ENCODE measurements around the gene ACVR2B. TPM values are rescaled to one million over a fixed set of nuclear protein-coding genes. Genes with fewer than 3 reads are reported as not detected.

The ACVR2B gene
- total and polyA plus RNA-seq, 5 donors: 1.7 to 6.2 (median 5.2) TPM

- WGBS: 95% methylated on average over 2 of the region's 2 CpGs
- intact Hi-C loops (cut with DNase I): loop anchor here in 2 of 4 donors (10.0 kb wide), 2 partner anchors 165 to 375 kb away; no protein-coding TSS in a partner anchor
Measured at GRCh38 chr3:38489766-38490165, 36.1 kb downstream of the ACVR2B start.

GRCh38 chr3:38490281-38491030 is 36.8 kb downstream of the ACVR2B start:
- Histone ChIP-seq H3K27me3 (ENCODE audit: control insufficient read depth, insufficient read depth) (no peaks in the 10 kb centered on the region), H3K27ac (ENCODE audit: low read length) (no peak overlapping the region), H3K9me3 (ENCODE audit: control insufficient read depth, low read length) (no peaks in the 10 kb centered on the region), H3K4me3 (ENCODE audit: low read length) (no peak overlapping the region), H3K4me1 (ENCODE audit: control insufficient read depth, insufficient read depth, low read length) (no peaks in the 10 kb centered on the region)
- 84% methylated on average over 11 of the region's 11 CpGs for WGBS
- ATAC-seq (no peak), DNase-seq (no peak)
- intact Hi-C loops (cut with DNase I): loop anchor here in 1 of 4 donors (10.0 kb wide), 1 partner anchor 164 kb away; no protein-coding TSS in a partner anchor

More at GRCh38 chr3:38489766-38490165, 36.1 kb downstream of the ACVR2B start:
- no peak overlapping the region for H3K27ac ChIP-seq (ENCODE audit: low read length)
- ATAC-seq (no peak), DNase-seq (no peak)
- no peaks in the 10 kb centered on the region for H3K4me1 ChIP-seq (ENCODE audit: control insufficient read depth, insufficient read depth, low read length)
- no peak overlapping the region for H3K4me3 ChIP-seq (ENCODE audit: low read length)
- no peaks in the 10 kb centered on the region for H3K27me3 ChIP-seq (ENCODE audit: control insufficient read depth, insufficient read depth)
- H3K9me3 ChIP-seq (ENCODE audit: control insufficient read depth, low read length): no peaks in the 10 kb centered on the region

DNA sequence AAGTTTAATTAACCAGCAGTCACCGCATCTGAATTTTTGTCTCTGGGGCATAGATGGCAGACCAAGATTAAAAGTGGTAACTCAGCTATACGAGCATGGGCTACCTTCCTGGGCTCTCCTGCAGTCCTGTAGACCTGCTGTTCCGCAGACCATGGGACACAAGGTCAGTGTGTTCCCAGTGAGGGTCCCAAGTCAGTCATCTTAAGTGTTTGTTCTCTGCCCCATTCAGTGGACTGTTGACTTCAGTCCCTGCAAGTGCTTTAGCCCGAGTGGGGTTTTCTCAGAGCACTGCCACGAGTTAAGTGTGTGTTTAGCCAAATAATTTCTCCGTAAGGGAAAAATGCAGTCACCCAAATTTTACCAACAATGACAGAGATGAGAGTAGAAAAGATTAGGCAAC is 37.5 kb downstream of the ACVR2B start:
- Histone ChIP-seq H3K27me3 (ENCODE audit: control insufficient read depth, insufficient read depth) (no peaks in the 10 kb centered on the region), H3K9me3 (ENCODE audit: control insufficient read depth, low read length) (no peaks in the 10 kb centered on the region), H3K27ac (ENCODE audit: low read length) (no peak overlapping the region), H3K4me1 (ENCODE audit: control insufficient read depth, insufficient read depth, low read length) (no peaks in the 10 kb centered on the region), H3K4me3 (ENCODE audit: low read length) (no peak overlapping the region)
- DNase-seq (no peak), ATAC-seq (no peak)
- 89% methylated on average over 6 of the region's 6 CpGs for WGBS
- intact Hi-C loops (cut with DNase I): loop anchor here in 1 of 4 donors (10.0 kb wide), 1 partner anchor 164 kb away; no protein-coding TSS in a partner anchor

DNA sequence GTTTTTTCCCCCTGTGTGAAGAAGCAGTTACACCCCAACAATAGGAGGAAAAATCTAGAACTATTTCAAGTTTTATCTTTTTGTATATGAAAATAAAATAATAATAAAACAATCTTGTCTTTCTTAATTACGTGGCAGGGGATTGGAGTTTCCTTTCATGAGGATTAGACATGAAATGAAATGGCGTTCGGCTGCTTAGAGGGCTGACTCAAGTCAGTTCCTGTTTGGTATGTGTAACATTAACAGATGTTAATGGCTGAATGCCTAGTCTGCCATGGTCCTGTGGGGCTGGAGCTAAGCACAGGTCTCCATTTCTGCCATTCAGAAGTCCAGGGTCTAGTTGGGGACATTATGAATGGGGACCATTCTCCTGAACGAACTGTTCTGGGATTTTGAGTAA is 39.3 kb downstream of the ACVR2B start:
- DNase-seq (no peak), ATAC-seq (no peak)
- intact Hi-C loops (cut with DNase I): loop anchor here in 1 of 4 donors (10.0 kb wide), 1 partner anchor 162 kb away; no protein-coding TSS in a partner anchor
- WGBS: 69% methylated on average over 4 of the region's 4 CpGs
- Histone ChIP-seq H3K27me3 (ENCODE audit: control insufficient read depth, insufficient read depth) (no peaks in the 10 kb centered on the region), H3K27ac (ENCODE audit: low read length) (no peak overlapping the region), H3K4me1 (ENCODE audit: control insufficient read depth, insufficient read depth, low read length) (no peaks in the 10 kb centered on the region), H3K9me3 (ENCODE audit: control insufficient read depth, low read length) (no peaks in the 10 kb centered on the region), H3K4me3 (ENCODE audit: low read length) (no peak overlapping the region)

DNA sequence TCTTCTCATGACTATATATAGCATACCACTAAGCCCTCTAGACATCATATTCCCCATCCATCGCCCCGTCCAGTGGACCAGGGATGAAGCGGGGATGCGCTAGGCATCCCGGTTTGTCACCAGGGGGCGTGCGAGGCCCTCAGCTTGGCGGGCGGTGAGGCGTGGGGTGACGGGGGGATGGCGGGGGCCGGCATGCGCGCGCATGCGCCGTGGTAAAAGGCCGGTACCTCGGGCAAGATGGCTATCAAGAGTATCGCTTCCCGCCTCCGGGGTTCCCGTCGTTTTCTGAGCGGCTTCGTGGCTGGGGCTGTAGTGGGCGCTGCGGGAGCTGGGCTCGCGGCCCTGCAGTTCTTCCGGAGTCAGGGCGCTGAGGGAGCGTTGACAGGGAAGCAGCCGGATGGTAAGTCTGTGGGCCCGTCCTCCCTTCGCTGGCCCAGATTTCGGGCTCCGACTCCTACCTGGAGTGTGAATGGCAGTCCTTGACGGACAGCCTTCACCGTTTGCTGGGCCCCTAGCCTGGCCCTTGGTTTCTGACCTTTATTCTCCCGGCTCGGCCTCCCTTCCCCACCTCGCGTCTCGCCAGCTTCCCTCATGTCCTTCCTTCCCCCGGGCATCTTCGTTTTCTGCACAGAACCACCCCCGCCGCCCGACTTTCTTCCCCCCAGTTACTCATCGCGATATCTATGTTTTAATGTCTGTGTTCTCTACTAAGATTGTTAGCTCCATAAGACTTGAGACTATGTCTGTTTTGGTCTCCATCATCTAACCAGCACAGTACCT is 42.6 kb downstream of the ACVR2B start, which contains the start of gene EXOG:
TSS of gene EXOG (plus strand) at position 210 of the 780 bp plus-strand sequence. CDS start at position 238, 28 bp downstream.
- Histone ChIP-seq H3K4me3 (ENCODE audit: low read length) (peak within 1 kb of the TSS; percentile 82), H3K4me1 (ENCODE audit: control insufficient read depth, insufficient read depth, low read length) (no peaks in the 10 kb centered on the region), H3K9me3 (ENCODE audit: control insufficient read depth, low read length) (no peaks in the 10 kb centered on the region), H3K27me3 (ENCODE audit: control insufficient read depth, insufficient read depth) (no peaks in the 10 kb centered on the region), H3K27ac (ENCODE audit: low read length) (peak within 1 kb of the TSS; percentile 76)
- intact Hi-C loops (cut with DNase I): loop anchor here in 2 of 4 donors (5.0 to 10.0 kb wide), 2 partner anchors 156 to 158 kb away; no protein-coding TSS in a partner anchor
- DNase-seq (peak; percentile 96 to 98 (median 96)), ATAC-seq (peak; percentile 95 to 96)
- WGBS: under 1% methylated on average over 53 of the region's 53 CpGs

DNA sequence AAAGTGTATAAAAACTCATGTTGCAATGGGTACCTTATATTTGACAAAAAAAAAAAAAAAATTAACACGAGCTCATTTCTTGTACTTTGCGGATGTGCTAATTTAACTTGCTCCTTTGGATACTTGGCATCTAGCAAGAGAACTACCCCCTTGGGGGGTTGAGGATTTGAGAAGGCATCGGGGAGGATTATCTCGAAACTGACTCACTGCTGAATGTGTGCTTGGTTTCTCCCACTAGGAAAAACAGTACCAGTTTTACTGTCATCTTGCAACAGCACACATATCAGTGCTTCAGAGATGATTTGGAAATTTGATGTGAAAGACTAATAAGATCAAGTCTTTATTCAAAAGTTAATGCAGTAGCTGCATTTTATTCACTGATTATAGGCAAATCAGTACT is 43.3 kb downstream of the ACVR2B start:
- intact Hi-C loops (cut with DNase I): loop anchor here in 2 of 4 donors (5.0 to 10.0 kb wide), 2 partner anchors 155 to 158 kb away; no protein-coding TSS in a partner anchor
- Histone ChIP-seq H3K4me1 (ENCODE audit: control insufficient read depth, insufficient read depth, low read length) (no peaks in the 10 kb centered on the region), H3K27ac (ENCODE audit: low read length) (no peak overlapping the region), H3K4me3 (ENCODE audit: low read length) (peak overlapping the region; percentile 82), H3K27me3 (ENCODE audit: control insufficient read depth, insufficient read depth) (no peaks in the 10 kb centered on the region), H3K9me3 (ENCODE audit: control insufficient read depth, low read length) (no peaks in the 10 kb centered on the region)
- DNase-seq: no peak
- 27% methylated on average over 4 of the region's 4 CpGs for WGBS
- ATAC-seq: no peak

GRCh38 chr3:38500688-38501417 is 47.2 kb downstream of the ACVR2B start:
- H3K27me3 ChIP-seq (ENCODE audit: control insufficient read depth, insufficient read depth): no peaks in the 10 kb centered on the region
- peak in 1 of 2 donors; percentile 41 for ATAC-seq
- H3K4me1 ChIP-seq (ENCODE audit: control insufficient read depth, insufficient read depth, low read length): no peaks in the 10 kb centered on the region
- DNase-seq: no peak
- 54% methylated on average over 2 of the region's 2 CpGs for WGBS
- intact Hi-C loops (cut with DNase I): no loop called here
- H3K4me3 ChIP-seq (ENCODE audit: low read length): no peak overlapping the region
- no peaks in the 10 kb centered on the region for H3K9me3 ChIP-seq (ENCODE audit: control insufficient read depth, low read length)
- H3K27ac ChIP-seq (ENCODE audit: low read length): peak overlapping the region; percentile 92

GRCh38 chr3:38507120-38507519 is 53.4 kb downstream of the ACVR2B start:
- Histone ChIP-seq H3K4me1 (ENCODE audit: control insufficient read depth, insufficient read depth, low read length) (no peaks in the 10 kb centered on the region), H3K9me3 (ENCODE audit: control insufficient read depth, low read length) (no peaks in the 10 kb centered on the region), H3K27ac (ENCODE audit: low read length) (no peak overlapping the region), H3K27me3 (ENCODE audit: control insufficient read depth, insufficient read depth) (no peaks in the 10 kb centered on the region), H3K4me3 (ENCODE audit: low read length) (no peak overlapping the region)
- 91% methylated on average over 2 of the region's 2 CpGs for WGBS
- intact Hi-C loops (cut with DNase I): no loop called here
- ATAC-seq (no peak), DNase-seq (no peak)

- WGBS: 89% methylated on average over 2 of the region's 2 CpGs
- DNase-seq: no peak
- Histone ChIP-seq H3K4me1 (ENCODE audit: control insufficient read depth, insufficient read depth, low read length) (no peaks in the 10 kb centered on the region), H3K4me3 (ENCODE audit: low read length) (no peak overlapping the region), H3K9me3 (ENCODE audit: control insufficient read depth, low read length) (no peaks in the 10 kb centered on the region), H3K27me3 (ENCODE audit: control insufficient read depth, insufficient read depth) (no peaks in the 10 kb centered on the region), H3K27ac (ENCODE audit: low read length) (no peak overlapping the region)
- intact Hi-C loops (cut with DNase I): no loop called here
- no peak for ATAC-seq
Measured at GRCh38 chr3:38509732-38510131, 56.0 kb downstream of the ACVR2B start.

DNA sequence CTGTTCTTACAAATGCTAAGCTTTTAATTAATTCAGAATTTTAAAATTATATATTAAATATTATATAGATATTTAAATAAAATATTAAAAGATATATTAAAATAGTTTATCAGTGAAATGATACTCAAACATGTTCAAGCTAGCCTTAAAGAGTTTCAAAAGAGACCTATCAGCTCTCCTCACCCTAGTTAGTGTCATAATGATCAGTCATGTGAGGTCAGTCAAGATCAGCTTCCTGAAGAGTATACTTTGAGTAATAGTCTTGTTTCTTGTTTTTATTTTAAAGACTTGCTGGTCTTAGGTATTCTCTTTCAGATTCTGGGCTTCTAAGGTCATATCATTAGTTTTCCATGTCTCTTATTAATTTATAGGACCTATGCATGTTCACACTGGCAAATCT is 56.9 kb downstream of the ACVR2B start:
- Histone ChIP-seq H3K4me3 (ENCODE audit: low read length) (no peak overlapping the region), H3K27ac (ENCODE audit: low read length) (no peak overlapping the region), H3K9me3 (ENCODE audit: control insufficient read depth, low read length) (no peaks in the 10 kb centered on the region), H3K27me3 (ENCODE audit: control insufficient read depth, insufficient read depth) (no peaks in the 10 kb centered on the region), H3K4me1 (ENCODE audit: control insufficient read depth, insufficient read depth, low read length) (no peaks in the 10 kb centered on the region)
- DNase-seq (no peak), ATAC-seq (no peak)
- intact Hi-C loops (cut with DNase I): no loop called here

Measured in right cardiac atrium (tissue), 5 donors.